OCI-LY1 (cell line): Measurements from ENCODE around the gene HNRNPM.

ENCODE experiments used
- H2AFZ ChIP-seq: fragments of 200-600 bp; sonication (generic), shearing (Covaris generic); 2 replicates; pipeline ENCODE4 v1.6.0; 2014; ENCODE audit warnings: antibody characterized with exemption, mild to moderate bottlenecking, low read length
- H3F3A ChIP-seq: fragments of 200-600 bp; sonication (generic), shearing (Covaris generic); 2 replicates; pipeline ENCODE4 v1.6.0; 2014; ENCODE audit warnings: mild to moderate bottlenecking, antibody characterized with exemption, low read length, moderate library complexity; ENCODE audit not compliant: insufficient read depth
- H3K27ac ChIP-seq: fragments of 200-600 bp; sonication (generic); 2 replicates; pipeline ENCODE4 v1.5.1; 2014; ENCODE audit warnings: low read length, mixed run types, mild to moderate bottlenecking, low read depth; ENCODE audit not compliant: poor library complexity, severe bottlenecking
- H3K27me3 ChIP-seq: fragments of 200-600 bp; sonication (generic); 2 replicates; pipeline ENCODE4 v1.6.0; 2014; ENCODE audit warnings: antibody characterized with exemption, mild to moderate bottlenecking, low read length, moderate library complexity; ENCODE audit not compliant: insufficient read depth
- H3K36me3 ChIP-seq: fragments of 200-600 bp; sonication (generic); 2 replicates; pipeline ENCODE4 v1.6.1; 2014; ENCODE audit warnings: mild to moderate bottlenecking, antibody characterized with exemption, low read length, moderate library complexity, mixed read lengths; ENCODE audit not compliant: insufficient read depth
- H3K4me1 ChIP-seq: fragments of 200-600 bp; sonication (generic); 2 replicates; pipeline ENCODE4 v1.5.1; 2014; ENCODE audit warnings: mild to moderate bottlenecking, low read length, moderate library complexity; ENCODE audit not compliant: insufficient read depth, severe bottlenecking
- H3K4me2 ChIP-seq: fragments of 200-600 bp; sonication (generic), shearing (Covaris generic); 2 replicates; pipeline ENCODE4 v1.6.1; 2014; ENCODE audit warnings: low read length
- H3K4me3 ChIP-seq: fragments of 200-600 bp; sonication (generic); 2 replicates; pipeline ENCODE4 v1.5.1; 2014; ENCODE audit warnings: low read length, low read depth, mild to moderate bottlenecking, mixed read lengths; ENCODE audit not compliant: poor library complexity, severe bottlenecking
- H3K79me2 ChIP-seq: fragments of 200-600 bp; shearing (Covaris generic); 2 replicates; pipeline ENCODE4 v1.6.1; 2016; ENCODE audit warnings: mixed run types, low read length, mixed read lengths; ENCODE audit not compliant: insufficient read depth
- H3K9ac ChIP-seq: fragments of 200-600 bp; sonication (generic), shearing (Covaris generic); 2 replicates; pipeline ENCODE4 v1.6.1; 2014; ENCODE audit warnings: mild to moderate bottlenecking, low read length, mixed read lengths
- H3K9me2 ChIP-seq: fragments of 200-600 bp; sonication (generic), shearing (Covaris generic); 2 replicates; pipeline ENCODE4 v1.6.1; 2014; ENCODE audit warnings: low read depth, mild to moderate bottlenecking, low read length, mixed read lengths
- H3K9me3 ChIP-seq: fragments of 200-600 bp; shearing (Covaris generic); 2 replicates; pipeline ENCODE4 v1.6.1; 2014; ENCODE audit warnings: low read length, mixed read lengths
- H4K20me1 ChIP-seq: fragments of 200-600 bp; sonication (generic), shearing (Covaris generic); 2 replicates; pipeline ENCODE4 v1.6.0; 2016; ENCODE audit warnings: mild to moderate bottlenecking, low read length; ENCODE audit not compliant: insufficient read depth
- CTCF ChIP-seq: fragments of 200-600 bp; sonication (generic), shearing (Covaris generic); IDR thresholded peaks from 2 replicates; pipeline ENCODE4 v1.5.1; 2017; ENCODE audit warnings: mild to moderate bottlenecking, antibody characterized with exemption, low read length, moderate library complexity, mixed read lengths
- EZH2 ChIP-seq: fragments of 200-600 bp; sonication (generic), shearing (Covaris generic); IDR thresholded peaks from 2 replicates; pipeline ENCODE4 v1.8.0; 2017; ENCODE audit warnings: borderline replicate concordance, mixed run types, mild to moderate bottlenecking, antibody characterized with exemption, low read length, moderate library complexity, mixed read lengths

The HNRNPM gene

GRCh38 chr19:8463365-8463764, 18.6 kb downstream of the HNRNPM start:
- no peak overlapping the region for H3K9ac ChIP-seq

GRCh38 chr19:8466018-8466417, 21.2 kb downstream of the HNRNPM start:
- Histone ChIP-seq H3K27me3 (no peaks in the 10 kb centered on the region), H3K4me2 (no peak overlapping the region), H3K27ac (no peak overlapping the region), H3F3A (no peaks in the 10 kb centered on the region), H3K9me3 (no peaks in the 10 kb centered on the region), H3K79me2 (peaks cover 28% of the 10 kb centered on the region), H3K4me3 (no peak overlapping the region), H4K20me1 (no peaks in the 10 kb centered on the region), H3K36me3 (peaks cover 100% of the 10 kb centered on the region), H3K4me1 (no peaks in the 10 kb centered on the region), H2AFZ (no peak overlapping the region), H3K9ac (no peak overlapping the region), H3K9me2 (no peaks in the 10 kb centered on the region)
- TF ChIP-seq CTCF (no peak), EZH2 (no peak)

More at GRCh38 chr19:8463365-8463764, 18.6 kb downstream of the HNRNPM start:
- Histone ChIP-seq H3K27me3 (no peaks in the 10 kb centered on the region), H3K79me2 (peaks cover 55% of the 10 kb centered on the region), H3K9me2 (no peaks in the 10 kb centered on the region), H3F3A (no peaks in the 10 kb centered on the region), H3K4me1 (peaks cover 3% of the 10 kb centered on the region), H3K4me2 (no peak overlapping the region), H2AFZ (no peak overlapping the region), H3K9me3 (no peaks in the 10 kb centered on the region), H3K36me3 (peaks cover 100% of the 10 kb centered on the region), H3K27ac (no peak overlapping the region), H4K20me1 (peaks cover 3% of the 10 kb centered on the region; the same call in 1 of the 2 replicates), H3K4me3 (no peak overlapping the region)
- no peak for TF ChIP-seq CTCF
- no peak for TF ChIP-seq EZH2

GRCh38 chr19:8468124-8468523, 23.3 kb downstream of the HNRNPM start:
- no peak overlapping the region for H3K9ac ChIP-seq
- H4K20me1 ChIP-seq: no peaks in the 10 kb centered on the region
- no peaks in the 10 kb centered on the region for H3K27me3 ChIP-seq
- peaks cover 7% of the 10 kb centered on the region; the same call in 1 of the 2 replicates for H3K79me2 ChIP-seq
- peaks cover 13% of the 10 kb centered on the region for H3K4me1 ChIP-seq
- peaks cover 100% of the 10 kb centered on the region for H3K36me3 ChIP-seq
- H2AFZ ChIP-seq: no peak overlapping the region
- no peaks in the 10 kb centered on the region for H3K9me3 ChIP-seq
- H3F3A ChIP-seq: no peaks in the 10 kb centered on the region
- H3K4me3 ChIP-seq: no peak overlapping the region
- no peaks in the 10 kb centered on the region for H3K9me2 ChIP-seq
- TF ChIP-seq CTCF: no peak
- TF ChIP-seq EZH2: no peak
- no peak overlapping the region for H3K27ac ChIP-seq
- H3K4me2 ChIP-seq: no peak overlapping the region
